Natural killer cell (primary cell): ENCODE measurements around the gene NECTIN1. TPM values are rescaled to one million over a fixed set of nuclear protein-coding genes. Genes with fewer than 3 reads are reported as not detected.

Experiments
- ATAC-seq, 3 donors: fragments of 150-1000 bp in 2 of 3; fragments of 200-7000 bp in 1 of 3; cut with Tn5 transposase; 1 replicate in 1 of 3; 2 replicates in 2 of 3; pipeline ENCODE4 v1.10.0; 2021; ENCODE audit warnings: mild to moderate bottlenecking in 2 of 3, moderate library complexity in 2 of 3
- DNase-seq, 2 donors: peaks; one replicate each; pipeline versions ENCODE4 v3.0.0 to v3.0.0-alpha.2; 2013 to 2021; ENCODE audit warnings: mixed read lengths in 1 of 2
- H3K27ac ChIP-seq: one replicate; pipeline ENCODE4 v1.5.1; 2013; ENCODE audit warnings: mild to moderate bottlenecking, low read length
- H3K27me3 ChIP-seq: one replicate; pipeline ENCODE4 v1.6.1; 2013; ENCODE audit warnings: low read length; ENCODE audit not compliant: control insufficient read depth, insufficient read depth
- H3K36me3 ChIP-seq: one replicate; pipeline ENCODE4 v1.6.1; 2013; ENCODE audit warnings: low read length; ENCODE audit not compliant: control insufficient read depth, insufficient read depth
- H3K4me1 ChIP-seq: one replicate; pipeline ENCODE4 v1.6.1; 2013; ENCODE audit warnings: low read length; ENCODE audit not compliant: control insufficient read depth, insufficient read depth
- H3K4me3 ChIP-seq: one replicate; pipeline ENCODE4 v1.5.1; 2013; ENCODE audit warnings: low read length
- H3K9me3 ChIP-seq: one replicate; pipeline ENCODE4 v1.6.1; 2013; ENCODE audit warnings: low read length; ENCODE audit not compliant: control insufficient read depth, insufficient read depth
- H3K27ac Mint-ChIP-seq, 2 donors: one replicate each; pipeline ENCODE4 v1.8.0; 2022; ENCODE audit warnings: mild to moderate bottlenecking in 2 of 2, mixed read lengths in 2 of 2, moderate library complexity in 1 of 2
- H3K27me3 Mint-ChIP-seq, 2 donors: one replicate each; pipeline ENCODE4 v1.8.0; 2022; ENCODE audit warnings: low read depth in 2 of 2, mixed read lengths in 2 of 2
- H3K36me3 Mint-ChIP-seq: one replicate; pipeline ENCODE4 v1.8.0; 2022; ENCODE audit warnings: mixed read lengths
- H3K4me1 Mint-ChIP-seq, 2 donors: one replicate each; pipeline ENCODE4 v1.8.0; 2022; ENCODE audit warnings: mixed read lengths in 2 of 2
- H3K4me3 Mint-ChIP-seq: one replicate; pipeline ENCODE4 v1.8.0; 2022; ENCODE audit warnings: mild to moderate bottlenecking, moderate library complexity, mixed read lengths
- H3K9me3 Mint-ChIP-seq, 2 donors: one replicate each; pipeline ENCODE4 v1.8.0; 2022; ENCODE audit warnings: mixed read lengths in 2 of 2
- WGBS: methylation state at CpG from one replicate; pipeline ENCODE4 v1.1.7; 2013; ENCODE audit warnings: missing lambda C conversion rate; ENCODE audit not compliant: insufficient coverage; 5-methylcytosine and 5-hydroxymethylcytosine counted together
- intact Hi-C: fragments of 100-400 bp; cut with micrococcal nuclease; formaldehyde crosslinking; loops from one replicate; pipeline ENCODE4 v1.14.2; 2022
- total RNA-seq, 4 donors: library from RNA; stranded (reverse); fragments of 120-200 nt in 1 of 4; gene quantifications; one replicate each; pipeline versions ENCODE4 v1.2.3 to v1.2.4, GENCODE V29; 2013 to 2022
- TF ChIP-seq, protein P1 (sequence below): fragments of 200-600 bp; IDR thresholded peaks from one replicate; pipeline ENCODE4 v1.8.0; 2022; ENCODE audit warnings: antibody characterized with exemption

The NECTIN1 gene
- total RNA-seq, 3 donors from 2014 or later (not counting 1 experiment from before 2014, with no cell fraction given): 5.8 to 18.8 (median 7.8) TPM

DNA sequence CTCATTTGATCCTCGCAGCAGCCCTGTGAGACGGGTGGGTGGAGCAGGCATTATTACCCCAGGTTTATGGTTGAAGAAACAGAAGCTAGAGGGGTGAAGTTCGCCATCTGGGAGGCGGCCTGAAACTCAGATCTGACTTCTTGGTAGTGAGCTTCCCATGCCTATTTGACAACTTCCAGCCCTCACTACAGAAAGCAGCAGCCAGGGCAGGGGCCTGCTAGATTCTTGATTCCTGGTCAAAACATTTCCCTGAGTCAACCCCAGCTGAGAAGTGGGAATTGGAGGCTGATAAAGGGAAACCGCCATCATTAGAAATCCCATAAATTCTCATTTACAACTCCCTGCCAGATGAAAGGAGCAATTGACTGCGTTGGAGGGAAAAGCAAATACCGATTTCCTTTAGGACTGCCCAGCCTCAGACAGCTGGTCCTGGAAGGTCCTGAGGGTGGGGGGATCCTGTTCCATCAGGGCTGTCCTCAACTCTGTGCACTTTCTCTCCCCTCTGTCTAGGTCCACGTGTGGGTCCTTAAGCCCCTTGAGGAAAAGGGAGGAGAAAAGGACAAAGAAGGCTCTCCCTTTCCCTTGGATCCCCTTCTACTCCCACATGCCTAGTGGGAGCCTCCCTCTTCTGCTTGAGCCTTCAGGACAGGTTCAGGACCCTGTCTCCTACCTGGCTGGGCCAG lies 10.2 kb upstream of the NECTIN1 start:
- no peak overlapping the region for H3K27ac Mint-ChIP-seq
- Histone ChIP-seq H3K9me3 (no peaks in the 10 kb centered on the region), H3K36me3 (no peaks in the 10 kb centered on the region), H3K4me3 (no peak overlapping the region), H3K4me1 (peaks cover 15% of the 10 kb centered on the region), H3K27me3 (peaks cover 20% of the 10 kb centered on the region), H3K27ac (no peak overlapping the region)
- no peaks in the 10 kb centered on the region for H3K36me3 Mint-ChIP-seq
- TF ChIP-seq, protein P1, sequence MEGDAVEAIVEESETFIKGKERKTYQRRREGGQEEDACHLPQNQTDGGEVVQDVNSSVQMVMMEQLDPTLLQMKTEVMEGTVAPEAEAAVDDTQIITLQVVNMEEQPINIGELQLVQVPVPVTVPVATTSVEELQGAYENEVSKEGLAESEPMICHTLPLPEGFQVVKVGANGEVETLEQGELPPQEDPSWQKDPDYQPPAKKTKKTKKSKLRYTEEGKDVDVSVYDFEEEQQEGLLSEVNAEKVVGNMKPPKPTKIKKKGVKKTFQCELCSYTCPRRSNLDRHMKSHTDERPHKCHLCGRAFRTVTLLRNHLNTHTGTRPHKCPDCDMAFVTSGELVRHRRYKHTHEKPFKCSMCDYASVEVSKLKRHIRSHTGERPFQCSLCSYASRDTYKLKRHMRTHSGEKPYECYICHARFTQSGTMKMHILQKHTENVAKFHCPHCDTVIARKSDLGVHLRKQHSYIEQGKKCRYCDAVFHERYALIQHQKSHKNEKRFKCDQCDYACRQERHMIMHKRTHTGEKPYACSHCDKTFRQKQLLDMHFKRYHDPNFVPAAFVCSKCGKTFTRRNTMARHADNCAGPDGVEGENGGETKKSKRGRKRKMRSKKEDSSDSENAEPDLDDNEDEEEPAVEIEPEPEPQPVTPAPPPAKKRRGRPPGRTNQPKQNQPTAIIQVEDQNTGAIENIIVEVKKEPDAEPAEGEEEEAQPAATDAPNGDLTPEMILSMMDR: no peak
- peaks cover 60 to 62% of the 10 kb centered on the region in 2 donors for H3K27me3 Mint-ChIP-seq
- H3K4me3 Mint-ChIP-seq: no peak overlapping the region
- no peaks in the 10 kb centered on the region for H3K9me3 Mint-ChIP-seq
- WGBS: 68% methylated on average over 7 of the region's 8 CpGs
- ATAC-seq (no peak), DNase-seq (no peak)
- intact Hi-C loops: no loop called here
- peaks cover 6 to 16% of the 10 kb centered on the region in 2 donors for H3K4me1 Mint-ChIP-seq

DNA sequence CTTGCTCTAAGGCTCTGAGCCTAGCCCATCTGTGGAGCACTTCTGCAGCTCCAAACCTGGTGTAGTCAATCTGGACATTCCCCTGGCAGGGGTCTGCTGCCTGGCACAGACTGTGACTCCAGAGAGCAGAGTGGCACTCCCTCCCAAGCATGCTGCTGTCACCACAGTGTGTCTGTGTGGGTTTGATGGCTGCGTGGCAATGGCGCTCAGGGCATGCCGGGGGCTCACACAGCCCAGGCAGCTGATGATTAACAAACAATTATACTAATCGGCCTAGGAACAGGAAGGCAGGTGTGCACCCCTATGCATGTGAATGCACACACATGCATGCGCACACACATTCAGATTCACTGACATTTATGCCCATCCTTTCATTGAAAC lies 9.0 kb upstream of the NECTIN1 start:
- H3K27ac ChIP-seq: no peak overlapping the region
- peaks cover 6 to 16% of the 10 kb centered on the region in 2 donors for H3K4me1 Mint-ChIP-seq
- H3K9me3 ChIP-seq: no peaks in the 10 kb centered on the region
- intact Hi-C loops: no loop called here
- H3K4me1 ChIP-seq: peaks cover 15% of the 10 kb centered on the region
- H3K27me3 Mint-ChIP-seq: peaks cover 64% of the 10 kb centered on the region in 2 donors
- no peaks in the 10 kb centered on the region for H3K9me3 Mint-ChIP-seq
- TF ChIP-seq, protein P1: no peak
- no peak for ATAC-seq
- H3K4me3 Mint-ChIP-seq: no peak overlapping the region
- no peaks in the 10 kb centered on the region for H3K36me3 Mint-ChIP-seq
- DNase-seq: no peak
- H3K27ac Mint-ChIP-seq: no peak overlapping the region
- H3K27me3 ChIP-seq: peaks cover 18% of the 10 kb centered on the region
- H3K36me3 ChIP-seq: no peaks in the 10 kb centered on the region
- 89% methylated on average over 5 of the region's 5 CpGs for WGBS
- H3K4me3 ChIP-seq: no peak overlapping the region

DNA sequence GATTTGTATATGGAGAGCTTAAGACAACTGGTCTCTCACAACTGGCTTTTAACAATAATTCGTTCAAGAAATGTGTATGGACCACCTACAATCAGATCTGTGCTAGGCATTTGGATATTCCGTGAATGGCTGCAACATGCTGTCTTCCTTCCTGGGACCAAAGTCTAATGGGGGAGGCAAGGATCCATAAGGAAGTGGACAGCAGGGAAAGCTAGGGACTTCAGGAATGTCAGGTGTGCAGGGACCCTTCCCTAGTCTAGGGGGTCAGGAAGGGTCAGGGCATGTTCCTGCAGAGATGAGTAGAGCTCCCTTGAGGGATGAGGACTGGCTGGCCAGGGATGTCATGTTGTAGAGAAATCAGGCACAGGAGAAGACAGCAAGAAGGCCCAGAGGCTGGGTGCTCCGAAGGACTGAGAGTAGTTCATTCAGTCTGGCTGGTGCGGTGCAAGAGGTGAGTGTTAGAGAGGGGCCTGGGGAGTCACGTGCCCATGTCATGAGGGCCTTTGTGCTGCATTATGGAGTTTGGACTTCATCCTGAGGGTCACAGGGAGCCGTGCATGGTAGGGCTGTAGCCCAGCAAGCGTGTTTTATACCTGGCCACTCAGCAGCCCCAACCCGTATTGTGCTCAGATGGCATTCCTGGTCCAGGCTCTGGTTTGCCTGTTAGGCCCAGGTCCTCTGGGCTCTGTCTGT lies 8.5 kb upstream of the NECTIN1 start:
- DNase-seq (no peak), ATAC-seq (no peak)
- H3K9me3 Mint-ChIP-seq: no peaks in the 10 kb centered on the region
- 90% methylated on average over 8 of the region's 8 CpGs for WGBS
- intact Hi-C loops: no loop called here
- H3K27ac Mint-ChIP-seq: no peak overlapping the region
- Histone ChIP-seq H3K36me3 (no peaks in the 10 kb centered on the region), H3K27ac (no peak overlapping the region), H3K4me1 (peaks cover 13% of the 10 kb centered on the region), H3K27me3 (peaks cover 15% of the 10 kb centered on the region), H3K4me3 (no peak overlapping the region), H3K9me3 (no peaks in the 10 kb centered on the region)
- TF ChIP-seq, protein P1: no peak
- no peaks in the 10 kb centered on the region for H3K36me3 Mint-ChIP-seq
- peaks cover 58 to 64% of the 10 kb centered on the region in 2 donors for H3K27me3 Mint-ChIP-seq
- no peak overlapping the region for H3K4me3 Mint-ChIP-seq
- peaks cover 2 to 12% of the 10 kb centered on the region in 2 donors for H3K4me1 Mint-ChIP-seq
